A549 (cell line): ENCODE data around the gene BUB1B. TPM values are rescaled to one million over a fixed set of nuclear protein-coding genes. Genes with fewer than 3 reads are reported as not detected.

Experiments
- ATAC-seq, 2 experiments: fragments of 200-7000 bp in 1 of 2; fragments of >200 bp in 1 of 2; cut with Nextera tagmentation in 1 of 2; cut with Tn5 transposase in 1 of 2; 3 replicates each; pipeline versions ENCODE4 v1.8.0 to v1.9.1; 2018 to 2020; ENCODE audit warnings: mild to moderate bottlenecking in 1 of 2, moderate library complexity in 1 of 2
- CTCF ChIA-PET: fragments of 300-600 bp; sonication (Branson Sonifier 250); formaldehyde crosslinking; extraction: SDS; loops from one replicate; lab custom pipeline; 2021; ENCODE audit warnings: antibody characterized with exemption, inconsistent platforms; lab: Yijun Ruan, JAX
- POLR2A ChIA-PET: fragments of 350-600 bp; formaldehyde crosslinking; extraction: SDS; loops from one replicate; lab custom pipeline; 2021; ENCODE audit warnings: antibody characterized with exemption, inconsistent platforms; lab: Yijun Ruan, JAX
- DNase-seq, 2 experiments: peaks; one replicate each; pipeline versions ENCODE4 v3.0.0 to v3.0.0-alpha.2; 2011 to 2016; ENCODE audit warnings: low read depth in 1 of 2, low spot score in 1 of 2
- FAIRE-seq: peaks from 2 replicates; lab custom pipeline; 2011; peaks lifted over from hg19 to GRCh38; lab: Jason Lieb, UNC
- H3K27ac ChIP-seq, 2 experiments: fragments of >200 bp; sonication (Bioruptor Twin); formaldehyde crosslinking; 3 replicates each; pipeline ENCODE4 v1.5.1; 2016 to 2017
- H3K4me1 ChIP-seq: fragments of >200 bp; sonication (Bioruptor Twin); formaldehyde crosslinking; 3 replicates; pipeline ENCODE4 v1.6.1; 2016
- H3K4me2 ChIP-seq: fragments of >200 bp; sonication (Bioruptor Twin); formaldehyde crosslinking; 3 replicates; pipeline ENCODE4 v1.6.1; 2016
- H3K4me3 ChIP-seq: fragments of >200 bp; sonication (Bioruptor Twin); formaldehyde crosslinking; 3 replicates; pipeline ENCODE4 v1.5.1; 2016
- H3K9me3 ChIP-seq: fragments of >200 bp; sonication (Bioruptor Twin); formaldehyde crosslinking; 3 replicates; pipeline ENCODE4 v1.6.1; 2016
- CBX8 ChIP-seq: fragments of 200-600 bp; sonication (generic); IDR thresholded peaks from 2 replicates; pipeline ENCODE4 v1.6.1; 2016
- CEBPB ChIP-seq, 2 experiments: fragments of >200 bp in 1 of 2; sonication (Bioruptor Twin) in 1 of 2; formaldehyde crosslinking in 1 of 2; IDR thresholded peaks; 2 replicates each; pipeline ENCODE4 v1.6.1; 2012 to 2016
- CTCF ChIP-seq: fragments of >200 bp; sonication (Bioruptor Twin); formaldehyde crosslinking; IDR thresholded peaks from 3 replicates; pipeline ENCODE4 v1.5.1; 2016
- EHMT2 ChIP-seq: fragments of 200-600 bp; sonication (generic); IDR thresholded peaks from 2 replicates; pipeline ENCODE4 v1.6.1; 2016; ENCODE audit warnings: antibody characterized with exemption, low read depth, mild to moderate bottlenecking, moderate library complexity
- EP300 ChIP-seq, 2 experiments: fragments of >200 bp; sonication (Bioruptor Twin); formaldehyde crosslinking; IDR thresholded peaks; 2 replicates in 1 of 2; 3 replicates in 1 of 2; pipeline ENCODE4 v1.6.1; 2016 to 2017
- FOSL2 ChIP-seq, 2 experiments: fragments of 450-650 bp in 1 of 2; fragments of >200 bp in 1 of 2; sonication (Bioruptor Twin) in 1 of 2; formaldehyde crosslinking; IDR thresholded peaks; 2 replicates each; pipeline versions ENCODE4 v1.5.0 to v1.6.1; 2016 to 2020; ENCODE audit warnings: mild to moderate bottlenecking in 1 of 2, moderate library complexity in 1 of 2
- FOXS1 ChIP-seq: fragments of 250-450 bp; sonication (Bioruptor Pico); IDR thresholded peaks from 2 replicates; pipeline ENCODE4 v1.5.0; 2020; ENCODE audit warnings: mild to moderate bottlenecking, moderate library complexity
- GATA3 ChIP-seq: IDR thresholded peaks from 2 replicates; pipeline ENCODE4 v1.6.1; 2012; ENCODE audit warnings: borderline replicate concordance
- HDAC2 ChIP-seq: fragments of 200-600 bp; sonication (generic); IDR thresholded peaks from 2 replicates; pipeline ENCODE4 v1.6.1; 2016
- HES2 ChIP-seq: fragments of >200 bp; sonication (Bioruptor Twin); formaldehyde crosslinking; IDR thresholded peaks from 2 replicates; pipeline ENCODE4 v1.6.1; 2016
- HMGXB4 ChIP-seq: fragments of 250-450 bp; sonication (Bioruptor Pico); IDR thresholded peaks from 2 replicates; pipeline ENCODE4 v1.5.0; 2021; ENCODE audit warnings: mild to moderate bottlenecking, moderate library complexity, borderline replicate concordance
- HOXB13 ChIP-seq: fragments of 250-450 bp; sonication (Bioruptor Pico); IDR thresholded peaks from 2 replicates; pipeline ENCODE4 v1.5.0; 2020; ENCODE audit warnings: low read depth, mild to moderate bottlenecking, moderate library complexity
- HOXB5 ChIP-seq: fragments of 250-450 bp; sonication (Bioruptor Pico); IDR thresholded peaks from 2 replicates; pipeline ENCODE4 v1.5.0; 2020; ENCODE audit warnings: mild to moderate bottlenecking, moderate library complexity
- JUN ChIP-seq, 2 experiments: fragments of >200 bp; sonication (Bioruptor Twin); formaldehyde crosslinking; IDR thresholded peaks; 2 replicates in 1 of 2; 3 replicates in 1 of 2; pipeline ENCODE4 v1.6.1; 2016 to 2017
- JUNB ChIP-seq: fragments of >200 bp; sonication (Bioruptor Twin); formaldehyde crosslinking; IDR thresholded peaks from 2 replicates; pipeline ENCODE4 v1.6.1; 2016
- NFE2L2 ChIP-seq: fragments of 150-350 bp; conservative IDR thresholded peaks from 2 replicates; pipeline ENCODE4 v1.6.1; 2014; ENCODE audit warnings: low read length
- NPAS2 ChIP-seq: fragments of 250-450 bp; sonication (Bioruptor Pico); IDR thresholded peaks from 2 replicates; pipeline ENCODE4 v1.8.0; 2022; ENCODE audit warnings: mild to moderate bottlenecking, moderate library complexity, borderline replicate concordance
- NR3C1 ChIP-seq: fragments of >200 bp; sonication (Bioruptor Twin); formaldehyde crosslinking; IDR thresholded peaks from 3 replicates; pipeline ENCODE4 v1.6.1; 2017
- PHF8 ChIP-seq: fragments of 200-600 bp; sonication (generic); IDR thresholded peaks from 2 replicates; pipeline ENCODE4 v1.6.1; 2016; ENCODE audit warnings: low read depth, mild to moderate bottlenecking, antibody characterized with exemption, moderate library complexity, borderline replicate concordance
- POLR2A ChIP-seq: IDR thresholded peaks from 2 replicates; pipeline ENCODE4 v1.6.1; 2012; ENCODE audit warnings: mild to moderate bottlenecking, low read length
- POLR2AphosphoS2 ChIP-seq: conservative IDR thresholded peaks from 2 replicates; pipeline ENCODE4 v1.6.1; 2012; ENCODE audit warnings: low read length, improper control_type of control experiment, inconsistent platforms
- RARB ChIP-seq: fragments of 250-450 bp; sonication (Bioruptor Pico); IDR thresholded peaks from 2 replicates; pipeline ENCODE4 v1.8.0; 2021; ENCODE audit warnings: mild to moderate bottlenecking, moderate library complexity
- RCOR1 ChIP-seq: fragments of 150-350 bp; IDR thresholded peaks from 2 replicates; pipeline ENCODE4 v1.6.1; 2014; ENCODE audit warnings: antibody characterized with exemption, low read length, low read depth
- RNF2 ChIP-seq: fragments of 200-600 bp; sonication (generic); IDR thresholded peaks from 2 replicates; pipeline ENCODE4 v1.6.1; 2016; ENCODE audit warnings: low read depth, mild to moderate bottlenecking, antibody characterized with exemption, moderate library complexity, borderline replicate concordance
- SMC3 ChIP-seq: fragments of >200 bp; sonication (Bioruptor Twin); formaldehyde crosslinking; IDR thresholded peaks from 3 replicates; pipeline ENCODE4 v1.6.1; 2018; ENCODE audit warnings: inconsistent platforms
- USF2 ChIP-seq: fragments of 450-650 bp; IDR thresholded peaks from 2 replicates; pipeline ENCODE4 v1.6.1; 2014; ENCODE audit warnings: antibody characterized with exemption
- ZC3H11A ChIP-seq: fragments of 450-650 bp; IDR thresholded peaks from 2 replicates; pipeline ENCODE4 v1.6.1; 2014; ENCODE audit warnings: antibody characterized with exemption, mild to moderate bottlenecking
- ZNF302 ChIP-seq: fragments of 250-450 bp; sonication (Bioruptor Pico); IDR thresholded peaks from 2 replicates; pipeline ENCODE4 v1.9.0; 2021; ENCODE audit warnings: inconsistent platforms, mild to moderate bottlenecking, moderate library complexity
- WGBS: methylation state at CpG from one replicate; pipeline ENCODE4 v1.1.6; 2017; ENCODE audit errors: missing lambda C conversion rate; 5-methylcytosine and 5-hydroxymethylcytosine counted together
- polyA plus RNA-seq, 4 experiments: library from polyadenylated mRNA; depleted of rRNA in 3 of 4; stranded (reverse); fragments of >200 nt; fragmentation: RNase III in 1 of 4; extraction: RNeasy Plus Mini Kit Qiagen cat#74134 plus additional on column Dnase treatment in 1 of 4; gene quantifications; 2 replicates in 3 of 4; 3 replicates in 1 of 4; pipeline ENCODE4 v1.2.3, GENCODE V29; 2011 to 2017
- TF ChIP-seq, protein P1 (sequence below): IDR thresholded peaks from 2 replicates; pipeline ENCODE4 v1.6.1; 2012
- TF ChIP-seq, protein P2 (sequence below): IDR thresholded peaks from 2 replicates; pipeline ENCODE4 v1.6.1; 2012

BUB1B gene
- polyA plus RNA-seq, 2 of the 4 experiments (the other 2 are of a cell fraction) = 37.5 to 50.2 TPM

DNA sequence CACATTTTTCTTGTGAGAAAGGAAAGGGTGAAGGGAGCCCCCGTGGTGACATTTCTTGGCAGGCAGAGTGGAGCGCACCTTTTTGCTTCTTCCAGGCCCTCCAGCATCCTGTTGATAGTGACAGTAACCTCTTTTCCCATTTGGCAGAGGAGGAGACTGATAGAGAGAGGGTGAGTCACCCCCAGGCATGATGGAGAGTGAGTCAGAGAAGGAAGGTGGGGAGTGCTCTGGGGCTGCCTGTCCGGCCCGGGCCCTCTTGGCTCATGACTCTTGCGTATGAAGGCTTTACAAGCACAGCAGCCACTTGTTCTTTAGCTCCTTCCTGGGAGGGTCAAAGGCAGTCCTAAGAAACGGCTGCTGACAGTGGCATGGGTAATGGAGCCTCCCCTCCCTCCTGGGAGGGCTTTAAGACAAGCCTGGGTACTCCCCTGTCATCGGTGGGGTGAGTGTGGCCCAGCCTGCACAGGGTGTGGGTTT, 106.0 kb downstream of the BUB1B start:
- ChIA-PET CTCF (interaction anchor here (0.6 to 19.7 kb wide), 6 partner anchors 8 to 56 kb away, joined by 3 to 658 read pairs (median 3); no protein-coding TSS in a partner anchor), POLR2A (no interaction called here)
- ATAC-seq (peak; percentile 96 to 97), DNase-seq (peak; percentile 75 to 85), FAIRE-seq (no peak)
- Histone ChIP-seq H3K9me3 (no peaks in the 10 kb centered on the region), H3K4me3 (no peak overlapping the region), H3K4me1 (peaks cover 19% of the 10 kb centered on the region), H3K27ac (peak overlapping the region; percentile 59 to 85; a peak in 5 of 6 replicates)
- TF ChIP-seq FOSL2 (IDR thresholded peaks at IDR 0.05) (peak; percentile 76), FOSL2 (CRISPR knock-in tag; IDR thresholded peaks at IDR 0.05) (peak; percentile 97), JUNB (peak; percentile 34; the same call in 1 of the 2 replicates), JUN (IDR thresholded peaks at IDR 0.05) (0 out of 5 replicates have a peak, but pooled peaks of 1 of the 2 experiments have one; percentile 18), NR3C1 (no peak), HMGXB4 (CRISPR knock-in tag) (no peak)
- TF ChIP-seq, protein P1, sequence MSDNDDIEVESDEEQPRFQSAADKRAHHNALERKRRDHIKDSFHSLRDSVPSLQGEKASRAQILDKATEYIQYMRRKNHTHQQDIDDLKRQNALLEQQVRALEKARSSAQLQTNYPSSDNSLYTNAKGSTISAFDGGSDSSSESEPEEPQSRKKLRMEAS = peak; percentile 30; the same call in 1 of the 2 replicates
- TF ChIP-seq, all 56 proteins: peak for 4
- 0% methylated on average over 5 of the region's 7 CpGs for WGBS
- peak overlapping the region; percentile 47 for H3K4me2 ChIP-seq

DNA sequence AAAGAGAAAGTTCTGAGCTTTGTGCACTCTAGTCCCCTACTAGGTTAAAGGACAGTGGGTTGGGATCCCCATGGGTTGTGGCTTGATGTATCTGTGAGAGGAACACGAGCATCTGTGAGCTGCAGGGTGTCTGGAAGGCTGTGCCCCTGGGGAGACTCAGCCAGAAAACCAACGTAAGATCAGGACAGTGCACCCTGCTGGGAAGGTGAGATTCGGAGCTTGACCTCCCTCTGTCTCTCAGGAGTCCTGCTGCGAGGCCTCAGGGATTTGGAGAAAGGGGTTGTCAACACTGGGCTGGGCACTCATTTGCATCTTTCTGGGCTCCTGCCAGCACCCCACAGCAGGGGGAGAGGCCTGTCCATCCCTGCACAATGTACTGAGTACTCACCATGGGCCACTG, 106.8 kb downstream of the BUB1B start:
- WGBS = 69% methylated on average over 3 of the region's 4 CpGs
- Histone ChIP-seq H3K9me3 (no peaks in the 10 kb centered on the region), H3K4me3 (no peak overlapping the region), H3K27ac (peak overlapping the region in 1 of 2 experiments; percentile 85; a peak in 2 of 6 replicates), H3K4me1 (peaks cover 19% of the 10 kb centered on the region)
- CTCF ChIA-PET = interaction anchor here (1.1 to 19.7 kb wide), 6 partner anchors 7 to 224 kb away, joined by 3 to 658 read pairs (median 4); no protein-coding TSS in a partner anchor
- POLR2A ChIA-PET = no interaction called here
- ATAC-seq (no peak), DNase-seq (no peak)
- TF ChIP-seq NPAS2 = no peak
- TF ChIP-seq FOXS1 = no peak
- TF ChIP-seq EP300 (IDR thresholded peaks at IDR 0.05) = no peak
- no peak for TF ChIP-seq ZC3H11A
- TF ChIP-seq NR3C1 = no peak
- TF ChIP-seq CTCF = no peak
- TF ChIP-seq CEBPB (IDR thresholded peaks at IDR 0.05) = no peak
- no peak for TF ChIP-seq POLR2AphosphoS2
- TF ChIP-seq HES2 = no peak
- no peak for TF ChIP-seq SMC3
- no peak for TF ChIP-seq HDAC2
- TF ChIP-seq, all 56 proteins: peak for 0
- FAIRE-seq = no peak
- no peak overlapping the region; the same call in 2 of the 3 replicates for H3K4me2 ChIP-seq

DNA sequence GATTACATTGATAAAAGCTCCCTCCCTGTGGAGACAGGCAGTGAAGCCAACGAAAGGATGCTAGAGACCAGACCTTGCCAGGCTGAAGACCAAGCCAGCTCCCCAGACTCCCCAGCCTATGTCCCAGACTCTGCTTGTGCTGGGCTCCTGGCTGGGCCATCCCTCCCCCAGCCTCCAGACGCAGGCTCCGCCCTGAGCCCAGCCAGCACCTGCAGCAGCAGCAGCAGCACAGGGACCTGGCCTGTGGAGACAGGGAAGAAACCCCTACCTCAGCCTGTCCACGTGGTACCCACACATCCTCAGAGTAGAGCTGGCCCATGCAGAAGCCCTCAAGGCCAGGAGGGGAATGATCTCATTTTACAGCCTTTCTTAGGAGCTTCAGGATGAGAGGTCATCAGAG, 108.7 kb downstream of the BUB1B start:
- no peak overlapping the region for H3K27ac ChIP-seq
- ChIA-PET CTCF (interaction anchor here (1.1 to 19.7 kb wide), 8 partner anchors 6 to 229 kb away, joined by 4 to 658 read pairs (median 54); partner anchors contain the start of gene PAK6), POLR2A (no interaction called here)
- H3K4me3 ChIP-seq = no peak overlapping the region
- ATAC-seq (no peak), FAIRE-seq (no peak), DNase-seq (no peak)
- peaks cover 19% of the 10 kb centered on the region for H3K4me1 ChIP-seq
- H3K9me3 ChIP-seq = no peaks in the 10 kb centered on the region
- WGBS = 54% methylated on average over 2 of the region's 4 CpGs
- no peak overlapping the region for H3K4me2 ChIP-seq
- TF ChIP-seq SMC3 = no peak
- no peak for TF ChIP-seq GATA3
- no peak for TF ChIP-seq RARB (CRISPR knock-in tag)
- TF ChIP-seq RNF2 = no peak
- TF ChIP-seq PHF8 = no peak
- TF ChIP-seq, protein P2, sequence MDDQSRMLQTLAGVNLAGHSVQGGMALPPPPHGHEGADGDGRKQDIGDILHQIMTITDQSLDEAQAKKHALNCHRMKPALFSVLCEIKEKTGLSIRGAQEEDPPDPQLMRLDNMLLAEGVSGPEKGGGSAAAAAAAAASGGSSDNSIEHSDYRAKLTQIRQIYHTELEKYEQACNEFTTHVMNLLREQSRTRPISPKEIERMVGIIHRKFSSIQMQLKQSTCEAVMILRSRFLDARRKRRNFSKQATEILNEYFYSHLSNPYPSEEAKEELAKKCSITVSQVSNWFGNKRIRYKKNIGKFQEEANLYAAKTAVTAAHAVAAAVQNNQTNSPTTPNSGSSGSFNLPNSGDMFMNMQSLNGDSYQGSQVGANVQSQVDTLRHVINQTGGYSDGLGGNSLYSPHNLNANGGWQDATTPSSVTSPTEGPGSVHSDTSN = no peak
- TF ChIP-seq ZNF302 (CRISPR knock-in tag) = no peak
- no peak for TF ChIP-seq HDAC2
- TF ChIP-seq CBX8 = no peak
- no peak for TF ChIP-seq HOXB13 (CRISPR knock-in tag)
- TF ChIP-seq CEBPB (IDR thresholded peaks at IDR 0.05) = no peak
- no peak for TF ChIP-seq EHMT2
- TF ChIP-seq HOXB5 (CRISPR knock-in tag) = no peak
- no peak for TF ChIP-seq RCOR1
- TF ChIP-seq USF2 = no peak
- TF ChIP-seq NFE2L2 = no peak
- no peak for TF ChIP-seq POLR2A
